Mesodermal cell (in vitro differentiated cells): Measurements from ENCODE around the gene ARID1B.

Experiments used
- H3K27ac ChIP-seq: 2 replicates; pipeline ENCODE4 v1.7.0; 2013; ENCODE audit warnings: mild to moderate bottlenecking, low read depth, low read length, moderate library complexity; ENCODE audit not compliant: severe bottlenecking
- H3K36me3 ChIP-seq: 2 replicates; pipeline ENCODE4 v1.7.1; 2013; ENCODE audit warnings: mild to moderate bottlenecking, low read length, moderate library complexity; ENCODE audit not compliant: control insufficient read depth, insufficient read depth
- H3K4me1 ChIP-seq: one replicate; pipeline ENCODE4 v1.7.1; 2013; ENCODE audit warnings: mild to moderate bottlenecking, low read length; ENCODE audit not compliant: insufficient read depth, control insufficient read depth, poor library complexity, severe bottlenecking
- H3K4me3 ChIP-seq: 2 replicates; pipeline ENCODE4 v1.7.0; 2013; ENCODE audit warnings: low read length, control low read depth, mild to moderate bottlenecking; ENCODE audit not compliant: insufficient read depth, poor library complexity, severe bottlenecking; ENCODE audit errors: extremely low read depth
- H3K9me3 ChIP-seq: 2 replicates; pipeline ENCODE4 v1.7.1; 2013; ENCODE audit warnings: mild to moderate bottlenecking, low read length, moderate library complexity; ENCODE audit not compliant: control insufficient read depth
- WGBS, 2 experiments: methylation state at CpG; one replicate each; pipeline ENCODE4 v1.1.5; 2013; ENCODE audit warnings: missing lambda C conversion rate in 2 of 2; ENCODE audit not compliant: insufficient coverage in 2 of 2; 5-methylcytosine and 5-hydroxymethylcytosine counted together

The ARID1B gene

DNA sequence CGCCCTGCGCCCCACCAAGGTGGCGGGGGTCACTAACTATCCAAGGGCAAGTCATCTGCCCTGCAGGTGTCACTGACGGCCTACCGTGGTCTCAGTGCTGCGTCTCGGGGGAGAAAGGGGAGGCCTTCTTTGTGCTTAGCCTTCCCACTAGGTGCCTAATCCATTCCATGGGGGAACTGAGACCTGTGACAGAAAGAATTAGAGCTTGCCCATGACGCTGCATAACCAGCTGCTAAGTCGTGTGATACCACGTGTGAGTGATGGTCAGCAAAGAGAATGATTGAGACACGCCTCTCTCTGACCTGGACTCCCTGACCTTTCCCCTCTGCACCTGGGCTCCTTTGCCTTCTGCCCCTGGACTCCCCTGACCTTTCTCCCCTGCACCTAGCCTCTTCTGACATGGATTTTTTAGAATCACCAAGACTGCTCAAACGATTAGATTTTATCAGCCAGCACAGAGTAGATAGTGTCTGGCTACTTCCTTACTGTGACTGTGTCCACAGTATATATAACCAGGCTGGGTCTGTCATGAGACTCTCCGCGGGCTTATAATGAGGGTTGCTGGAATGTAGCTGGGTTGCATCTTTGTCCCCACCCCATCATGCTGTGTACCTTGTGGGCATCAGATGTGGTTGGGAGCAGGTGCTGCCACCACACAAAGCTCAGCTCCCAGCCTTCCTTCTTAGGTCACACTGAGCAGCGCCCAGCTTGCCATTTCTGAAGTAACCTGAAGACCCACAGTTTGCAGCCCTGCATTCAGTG is 405.5 kb downstream of the ARID1B start:
- no peaks in the 10 kb centered on the region for H3K4me1 ChIP-seq

DNA sequence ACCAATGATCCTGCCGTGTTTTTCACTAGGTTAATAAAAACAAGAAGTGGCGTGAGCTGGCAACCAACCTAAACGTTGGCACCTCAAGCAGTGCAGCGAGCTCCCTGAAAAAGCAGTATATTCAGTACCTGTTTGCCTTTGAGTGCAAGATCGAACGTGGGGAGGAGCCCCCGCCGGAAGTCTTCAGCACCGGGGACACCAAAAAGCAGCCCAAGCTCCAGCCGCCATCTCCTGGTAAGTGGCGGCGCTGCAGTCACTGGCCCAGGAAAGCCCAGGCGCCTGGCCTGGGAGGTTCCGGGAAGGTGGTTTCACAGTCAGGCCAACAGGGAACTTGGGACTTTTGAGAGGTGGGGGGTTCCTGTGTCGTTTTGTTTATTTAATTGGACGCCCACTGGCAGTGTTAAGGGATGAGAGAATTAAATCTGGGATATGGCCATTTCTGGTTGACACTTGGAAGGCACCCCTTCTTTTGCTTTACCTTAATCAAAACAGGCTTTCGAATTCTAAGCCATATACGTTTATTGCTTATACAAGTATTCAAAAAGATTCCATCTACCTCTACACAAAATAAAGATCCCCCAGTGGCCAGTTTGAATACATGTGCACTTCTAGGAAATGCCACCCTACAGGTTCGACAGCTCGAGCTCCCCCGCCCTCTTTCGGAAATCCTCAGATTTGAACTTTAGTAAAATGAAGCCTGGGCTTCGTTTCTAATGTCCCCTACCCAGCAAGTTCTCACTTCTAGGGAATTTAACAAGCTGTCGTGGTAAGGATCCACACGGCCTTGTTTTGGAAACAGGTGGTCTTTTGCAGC is 407.2 kb downstream of the ARID1B start:
- no peaks in the 10 kb centered on the region for H3K4me1 ChIP-seq
- H3K27ac ChIP-seq, result no peak overlapping the region
- H3K9me3 ChIP-seq, result no peaks in the 10 kb centered on the region
- peaks cover 78% of the 10 kb centered on the region for H3K36me3 ChIP-seq
- H3K4me3 ChIP-seq, result no peak overlapping the region
- 53 to 63% methylated on average over 17 to 19 of the region's 25 CpGs for WGBS, 2 experiments

More for the DNA sequence above, 405.5 kb downstream of the ARID1B start:
- Histone ChIP-seq H3K9me3 (no peaks in the 10 kb centered on the region), H3K36me3 (peaks cover 66% of the 10 kb centered on the region), H3K4me3 (no peak overlapping the region), H3K27ac (no peak overlapping the region)
- WGBS, 2 experiments, result 89 to 94% methylated on average over 9 to 12 of the region's 15 CpGs

DNA sequence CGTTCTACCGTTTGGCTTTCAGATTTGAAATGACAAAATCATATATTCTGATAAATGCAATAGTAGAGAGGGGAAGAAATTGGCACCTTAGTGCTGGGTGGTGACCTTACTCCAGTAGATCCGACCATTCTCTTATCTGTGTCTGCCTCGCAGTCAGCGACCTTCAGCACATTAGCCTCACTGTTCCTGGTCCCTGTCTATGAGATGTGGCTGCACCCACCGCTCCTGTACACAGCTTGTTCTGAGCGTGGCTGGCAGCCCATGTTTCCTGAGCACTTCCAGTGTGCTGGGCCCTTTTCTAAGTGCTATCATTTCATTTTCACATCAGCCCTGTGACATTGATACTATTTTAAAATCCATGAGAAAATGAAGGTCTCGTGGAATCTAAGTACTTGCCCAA is 408.0 kb downstream of the ARID1B start:
- no peaks in the 10 kb centered on the region for H3K4me1 ChIP-seq
- H3K4me3 ChIP-seq, result no peak overlapping the region
- WGBS, 2 experiments, result 96 to 97% methylated on average over 5 of the region's 8 CpGs
- no peak overlapping the region for H3K27ac ChIP-seq
- H3K9me3 ChIP-seq, result no peaks in the 10 kb centered on the region
- peaks cover 86% of the 10 kb centered on the region for H3K36me3 ChIP-seq

DNA sequence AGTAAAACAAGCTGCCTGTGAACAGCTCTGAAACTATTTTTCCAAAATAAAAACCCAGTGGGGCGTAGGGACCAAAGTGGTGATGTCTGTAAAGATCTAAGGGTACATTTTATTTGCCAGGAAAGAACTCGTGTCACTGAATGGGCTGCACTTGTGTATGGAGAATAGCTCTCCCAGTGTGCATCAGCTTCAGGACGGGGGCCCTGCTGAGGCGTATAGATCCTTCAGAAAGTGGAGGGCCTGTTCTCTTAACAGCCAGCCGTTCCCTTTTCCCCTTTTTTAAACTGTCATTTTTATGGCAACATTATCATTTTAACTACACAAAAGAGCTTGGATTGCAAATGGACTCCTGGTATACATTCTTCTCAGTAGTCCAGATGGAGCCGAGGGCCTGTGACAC is 408.8 kb downstream of the ARID1B start:
- Histone ChIP-seq H3K27ac (no peak overlapping the region), H3K4me1 (no peaks in the 10 kb centered on the region), H3K36me3 (peaks cover 86% of the 10 kb centered on the region), H3K9me3 (no peaks in the 10 kb centered on the region), H3K4me3 (no peak overlapping the region)
- WGBS, 2 experiments, result 85 to 94% methylated on average over 4 to 5 of the region's 6 CpGs

DNA sequence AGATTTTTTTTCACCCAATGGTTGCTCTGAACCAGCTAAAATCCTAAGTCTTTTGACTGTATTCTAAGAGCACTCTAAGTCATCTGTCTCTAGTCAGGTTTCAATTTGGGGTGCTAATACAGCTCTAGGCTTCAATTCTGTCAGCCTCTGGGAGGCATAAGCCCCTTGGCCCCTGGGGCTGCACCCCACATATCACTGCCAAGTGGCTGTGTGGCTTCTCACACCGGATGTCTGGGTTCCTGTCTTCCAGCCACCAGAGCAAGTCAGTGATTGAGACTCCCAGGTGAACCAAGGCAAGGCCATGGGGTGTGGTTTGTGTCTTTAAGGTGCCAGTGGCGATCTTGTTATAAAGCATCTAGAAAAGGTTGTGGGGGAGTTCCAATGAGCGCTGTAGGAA is 409.6 kb downstream of the ARID1B start:
- Histone ChIP-seq H3K9me3 (no peaks in the 10 kb centered on the region), H3K4me1 (no peaks in the 10 kb centered on the region), H3K36me3 (peaks cover 85% of the 10 kb centered on the region), H3K4me3 (no peak overlapping the region), H3K27ac (no peak overlapping the region)
- 97 to 100% methylated on average over 3 of the region's 3 CpGs for WGBS, 2 experiments

DNA sequence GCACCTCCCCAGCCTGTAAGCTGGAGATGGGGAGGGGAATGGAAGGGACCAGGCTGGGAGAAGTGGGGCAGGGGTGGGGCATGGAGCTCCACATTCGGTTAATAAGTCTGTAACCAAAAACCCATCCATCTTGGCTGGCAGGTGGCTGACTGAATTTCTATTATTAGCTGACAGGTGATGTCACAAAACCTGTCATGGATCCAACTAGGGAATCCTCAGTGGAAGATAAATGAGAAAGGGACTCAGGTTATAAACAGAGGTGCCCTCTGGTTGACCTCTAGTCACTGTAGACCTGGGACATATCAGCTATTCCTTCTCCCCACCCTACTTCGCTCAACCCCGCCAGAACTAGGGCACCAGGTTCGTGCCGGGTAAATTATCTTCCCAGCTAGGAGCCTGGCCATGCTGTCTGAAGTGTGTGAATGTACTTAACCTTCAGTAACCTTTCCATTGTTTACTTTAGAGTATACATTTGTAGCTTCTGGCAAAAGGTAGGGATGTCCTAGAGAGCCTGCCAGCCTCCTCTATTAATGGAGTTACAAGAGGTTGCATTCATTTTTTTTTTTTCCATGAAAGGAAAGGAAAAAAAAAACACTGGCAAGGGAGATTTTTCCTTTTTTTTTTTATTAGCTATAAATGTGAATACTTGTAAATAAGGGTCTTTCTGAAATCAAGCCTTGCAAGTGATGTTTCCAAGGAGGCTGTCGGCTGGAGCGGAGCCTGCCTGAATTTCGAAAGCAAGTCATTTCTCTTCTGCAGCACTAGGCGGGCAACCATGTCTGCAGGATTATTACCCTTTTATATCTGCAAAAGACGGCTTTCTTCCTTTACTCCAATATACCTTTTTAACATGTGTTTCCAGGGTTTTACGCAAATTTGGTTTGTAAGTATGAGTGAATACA is 410.3 kb downstream of the ARID1B start:
- Histone ChIP-seq H3K4me3 (no peak overlapping the region), H3K36me3 (peaks cover 86% of the 10 kb centered on the region)

DNA sequence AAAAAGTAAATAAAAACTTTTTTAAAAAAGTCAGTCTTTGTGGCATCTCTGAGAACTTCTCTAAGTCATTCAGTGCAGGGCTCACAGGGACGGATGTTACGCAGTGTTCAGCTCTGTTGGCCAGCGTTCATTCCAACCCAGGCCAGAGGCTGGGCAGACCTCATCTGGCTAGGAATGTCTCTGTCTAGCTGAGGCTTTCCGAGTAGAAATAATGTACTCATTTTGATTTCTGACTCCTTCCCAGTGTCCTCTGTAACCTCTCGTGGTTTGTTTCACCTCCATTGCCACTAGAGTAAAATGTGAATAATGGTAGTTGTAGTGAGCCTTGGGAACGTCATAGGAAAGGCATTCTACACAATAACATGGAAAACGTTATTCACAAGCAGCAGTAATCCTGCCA is 411.0 kb downstream of the ARID1B start:
- H3K4me1 ChIP-seq, result no peaks in the 10 kb centered on the region
- no peak overlapping the region for H3K27ac ChIP-seq
- H3K36me3 ChIP-seq, result peaks cover 86% of the 10 kb centered on the region
- H3K4me3 ChIP-seq, result no peak overlapping the region
- no peaks in the 10 kb centered on the region for H3K9me3 ChIP-seq
- 97 to 100% methylated on average over 4 of the region's 7 CpGs for WGBS, 2 experiments

More for the DNA sequence above, 410.3 kb downstream of the ARID1B start:
- Histone ChIP-seq H3K9me3 (no peaks in the 10 kb centered on the region), H3K27ac (no peak overlapping the region), H3K4me1 (no peaks in the 10 kb centered on the region)
- WGBS, 2 experiments, result 91 to 95% methylated on average over 4 of the region's 11 CpGs

DNA sequence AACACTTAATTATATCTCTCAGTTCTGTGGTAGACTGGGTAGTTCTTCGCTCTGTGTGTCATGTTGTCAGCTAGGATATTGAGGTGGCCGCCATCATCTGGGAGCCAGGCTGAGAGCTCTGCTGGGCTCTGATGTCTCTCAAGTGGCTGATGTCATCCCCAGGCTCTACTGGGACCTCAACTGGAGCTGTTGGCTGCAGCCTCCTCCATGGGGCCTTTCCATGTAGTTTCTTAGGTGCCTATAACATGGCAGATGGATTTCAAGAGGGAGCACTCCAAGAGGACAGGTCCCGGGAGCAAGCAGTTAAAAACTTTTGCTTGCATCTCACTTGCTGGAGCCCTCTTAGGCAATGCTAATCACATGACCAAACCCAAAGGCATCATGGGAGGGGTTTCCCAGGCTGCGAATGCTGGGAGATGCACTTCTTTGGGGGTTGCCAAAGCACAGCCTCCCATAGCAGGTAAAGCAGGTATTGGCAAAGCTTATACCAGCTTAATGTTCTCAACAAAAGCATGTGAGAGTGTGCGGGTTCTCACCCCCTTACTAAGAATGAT is 416.3 kb downstream of the ARID1B start:
- WGBS, 2 experiments, result 100% methylated on average over 2 to 4 of the region's 5 CpGs
- H3K9me3 ChIP-seq, result no peaks in the 10 kb centered on the region
- no peak overlapping the region for H3K4me3 ChIP-seq
- no peaks in the 10 kb centered on the region for H3K4me1 ChIP-seq
- peaks cover 83% of the 10 kb centered on the region for H3K36me3 ChIP-seq
- no peak overlapping the region for H3K27ac ChIP-seq

DNA sequence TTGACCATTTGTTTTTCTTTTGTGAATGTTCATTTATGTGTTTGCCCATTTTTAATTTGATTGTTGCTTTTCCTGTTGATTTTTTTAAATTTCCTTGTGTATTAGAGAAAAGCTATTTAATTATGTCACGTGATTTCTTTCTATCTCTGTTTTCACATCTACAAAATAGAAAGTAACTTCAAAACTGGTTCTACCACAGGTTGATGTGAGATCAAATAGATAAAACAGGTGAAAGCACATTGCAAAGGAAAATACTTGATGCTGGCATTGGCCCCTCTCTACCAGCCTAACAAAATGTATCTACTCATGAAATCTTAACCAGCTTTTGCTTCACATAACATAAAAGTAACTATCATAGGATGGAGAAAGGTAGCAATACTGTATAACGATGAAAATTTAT is 416.9 kb downstream of the ARID1B start:
- H3K9me3 ChIP-seq, result no peaks in the 10 kb centered on the region
- H3K36me3 ChIP-seq, result peaks cover 83% of the 10 kb centered on the region
- no peak overlapping the region for H3K27ac ChIP-seq
- no CpG with 5 or more reads among the region's 2 CpGs for WGBS, 2 experiments
- H3K4me1 ChIP-seq, result no peaks in the 10 kb centered on the region
- H3K4me3 ChIP-seq, result no peak overlapping the region

DNA sequence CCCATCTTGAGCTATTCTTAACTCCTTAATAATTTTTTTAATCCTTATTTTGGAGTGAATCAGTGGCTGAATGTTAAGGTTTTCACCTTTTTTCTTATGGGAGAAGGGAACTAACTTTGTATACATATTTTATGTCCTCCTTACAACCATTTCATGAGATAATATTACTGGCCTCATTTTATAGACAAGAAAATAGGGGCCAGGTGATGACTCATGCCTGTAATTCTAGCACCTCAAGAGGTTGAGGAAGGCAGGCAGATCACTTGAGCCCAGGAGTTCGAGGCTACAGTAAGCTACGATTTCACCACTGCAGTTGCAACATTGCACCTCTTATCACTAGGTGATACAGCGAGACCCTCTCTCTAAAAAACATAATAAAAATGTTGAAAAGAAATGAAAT is 417.5 kb downstream of the ARID1B start:
- no CpG with 5 or more reads among the region's 3 CpGs for WGBS, 2 experiments
- no peak overlapping the region for H3K27ac ChIP-seq
- H3K36me3 ChIP-seq, result peaks cover 82% of the 10 kb centered on the region
- no peaks in the 10 kb centered on the region for H3K4me1 ChIP-seq
- no peak overlapping the region for H3K4me3 ChIP-seq
- H3K9me3 ChIP-seq, result no peaks in the 10 kb centered on the region
